Embryonic facial prominence (tissue), 1 donor: ENCODE measurements around the gene FARSB.
"Not testable (repeated sequence)": the region's sequence is repeated elsewhere in the genome, so short reads cannot be mapped to it uniquely, and the experiment has no call there.

Source experiments
- DNase-seq: peaks from one replicate; pipeline ENCODE4 v3.0.0-alpha.2; 2016; ENCODE audit errors: extremely low spot score

FARSB gene

DNA sequence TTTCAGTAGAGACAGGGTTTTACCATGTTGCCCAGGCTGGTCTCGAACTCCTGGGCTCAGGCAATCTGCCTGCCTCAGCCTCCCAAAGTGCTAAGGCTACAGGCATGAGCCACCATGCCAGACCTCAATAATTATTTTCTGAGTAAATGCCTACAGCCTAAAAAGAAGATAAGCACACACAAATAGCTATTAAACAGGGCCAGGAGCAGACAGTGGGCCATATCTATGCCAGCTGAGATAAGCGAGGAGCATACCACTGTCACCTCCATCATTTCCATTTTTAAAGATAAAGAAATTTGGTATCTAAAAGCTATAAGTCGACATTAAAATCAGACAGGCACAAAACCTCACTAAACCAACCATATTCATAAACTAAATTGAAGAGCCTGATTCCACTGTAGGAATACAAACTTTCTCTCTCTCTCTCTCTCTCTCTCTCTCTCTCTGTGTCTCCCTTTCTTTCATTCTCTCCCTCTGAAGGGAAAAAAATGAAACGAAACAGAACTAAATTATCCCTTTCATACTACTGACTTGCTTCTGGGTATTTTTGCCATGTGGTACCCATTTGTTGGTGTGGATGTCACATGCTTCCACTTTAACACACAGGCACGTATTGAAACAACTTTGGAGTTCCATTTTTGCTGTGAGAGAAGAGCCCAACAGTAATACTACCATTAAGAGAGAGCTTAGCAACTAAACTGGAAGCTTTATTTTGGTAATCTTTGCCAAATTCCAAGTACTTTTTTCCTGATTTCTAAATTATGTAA, 51.0 kb downstream of the FARSB start:
- no peak for DNase-seq

DNA sequence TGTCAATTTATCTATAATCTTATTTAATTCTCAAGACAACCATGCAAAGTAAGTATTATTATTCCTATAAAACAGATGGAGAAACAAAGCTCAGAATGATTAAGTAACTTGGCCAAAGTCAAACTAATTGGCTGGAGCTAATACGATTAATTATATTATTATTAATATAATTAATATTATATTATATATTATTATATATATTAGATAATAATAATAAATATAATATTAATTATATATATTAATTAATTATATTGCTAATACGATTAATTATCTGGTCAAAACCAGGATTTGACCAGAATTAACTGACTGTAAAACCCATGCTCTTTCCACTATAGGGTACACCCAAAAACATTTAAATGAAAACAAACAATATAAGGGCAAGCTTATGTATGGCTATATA, 52.4 kb downstream of the FARSB start:
- DNase-seq, result no peak

DNA sequence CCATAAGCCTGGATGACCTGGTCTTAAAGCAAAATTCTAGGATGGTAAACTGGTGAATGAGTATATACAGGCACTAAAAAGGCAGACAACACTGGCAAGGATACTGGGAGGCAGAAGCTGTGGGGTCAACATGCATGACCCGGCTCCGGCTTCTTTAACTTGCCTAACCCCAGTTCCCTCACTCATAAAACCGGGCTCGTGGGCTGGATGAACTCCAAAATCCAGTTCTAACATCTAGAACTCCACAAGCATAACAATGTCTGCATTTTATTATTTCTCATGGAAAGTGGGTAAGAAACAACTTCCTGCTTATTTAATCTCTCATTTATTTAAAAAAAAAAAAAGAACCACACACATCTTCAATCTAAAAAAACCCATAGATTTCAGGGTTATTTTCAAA, 57.3 kb downstream of the FARSB start:
- no peak for DNase-seq

DNA sequence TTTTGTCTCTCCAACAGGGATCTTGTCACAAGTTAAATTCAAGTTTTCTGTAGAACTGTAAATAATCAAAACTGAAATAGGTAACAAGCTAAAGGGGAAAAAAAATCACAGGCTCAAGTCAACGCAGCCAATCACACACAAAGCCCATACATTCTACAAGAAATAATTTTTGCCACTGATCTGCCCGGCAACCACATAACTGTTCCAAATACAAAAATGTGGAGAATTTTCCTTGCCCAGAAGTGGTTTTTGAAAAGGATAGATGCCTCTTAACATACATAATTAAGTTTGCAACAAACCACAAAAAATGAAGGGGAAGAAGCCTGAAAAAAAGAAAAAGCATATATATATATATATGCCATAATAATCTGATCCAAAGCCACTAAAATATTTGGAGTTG, 60.3 kb downstream of the FARSB start:
- DNase-seq, result no peak

DNA sequence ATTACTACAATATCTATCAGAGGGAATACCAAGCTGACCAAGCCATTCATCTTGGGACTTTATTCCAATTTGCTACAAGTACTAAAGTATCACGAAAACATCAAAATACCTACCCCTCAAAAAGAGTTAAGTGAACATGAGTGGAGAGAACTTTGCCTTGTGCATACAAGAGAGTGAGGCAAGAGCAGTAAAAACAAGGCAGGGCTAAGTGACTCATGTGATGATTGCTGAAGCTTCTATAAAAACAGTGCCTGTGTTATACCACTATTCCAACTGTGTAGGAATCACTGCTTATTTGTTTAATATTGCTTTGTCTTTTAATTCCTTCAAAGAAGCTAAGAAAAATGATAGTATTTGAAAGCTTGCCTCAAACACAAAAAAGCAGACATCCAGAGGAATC, 61.2 kb downstream of the FARSB start:
- no peak for DNase-seq

DNA sequence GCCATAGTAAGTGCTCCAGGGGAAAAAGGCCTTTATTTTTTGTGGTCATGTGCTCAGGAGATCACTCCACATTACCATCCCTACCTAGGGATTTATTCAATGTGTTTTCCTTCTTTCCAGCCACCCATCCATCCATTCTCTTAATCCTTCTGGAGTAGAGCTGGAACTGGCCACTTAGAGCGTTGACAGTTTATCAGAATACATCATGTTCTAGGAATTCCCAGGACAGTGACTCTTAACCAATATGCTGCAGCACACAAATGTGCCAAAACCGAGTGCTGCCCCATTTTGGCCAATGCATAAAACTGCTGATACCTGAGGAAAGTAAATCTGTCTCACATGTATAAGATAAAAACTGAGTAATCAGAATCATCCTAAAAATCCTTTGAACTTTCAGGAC, 63.7 kb downstream of the FARSB start:
- DNase-seq, result no peak

DNA sequence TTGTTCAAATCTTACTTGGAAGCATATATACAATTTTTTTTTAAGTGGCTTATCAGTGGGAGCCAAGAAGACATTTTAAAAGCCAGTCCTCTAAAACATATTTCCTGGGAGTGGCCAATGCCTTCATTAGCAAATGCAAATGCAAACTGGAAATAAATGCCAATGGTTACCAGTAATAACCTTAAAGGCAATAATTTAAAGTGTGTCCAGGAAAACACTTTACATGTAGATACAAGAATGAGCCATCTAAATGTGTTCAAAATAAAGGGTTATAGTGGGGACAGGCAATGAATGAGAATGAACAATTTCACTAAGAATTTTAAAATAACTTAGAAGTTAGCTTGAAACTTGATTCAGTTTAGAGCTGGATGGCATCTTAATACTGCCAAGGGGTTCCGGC, 64.2 kb downstream of the FARSB start:
- no peak for DNase-seq

DNA sequence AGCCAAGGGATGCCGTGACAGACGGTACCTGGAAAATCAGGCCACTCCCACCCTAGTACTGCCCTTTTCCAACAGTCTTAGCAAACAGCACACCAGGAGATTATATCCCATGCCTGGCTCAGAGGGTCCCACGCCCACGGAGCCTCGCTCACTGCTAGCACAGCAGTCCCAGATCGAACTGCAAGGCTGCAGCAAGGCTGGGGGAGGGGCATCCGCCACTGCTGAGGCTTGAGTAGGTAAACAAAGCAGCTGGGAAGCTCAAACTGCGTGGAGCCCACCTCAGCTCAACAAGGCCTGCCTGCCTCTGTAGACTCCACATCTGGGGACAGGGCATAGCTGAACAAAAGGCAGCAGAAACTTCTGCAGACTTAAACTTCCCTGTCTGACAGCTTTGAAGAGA, 71.3 kb downstream of the FARSB start:
- DNase-seq, result not testable (repeated sequence)

DNA sequence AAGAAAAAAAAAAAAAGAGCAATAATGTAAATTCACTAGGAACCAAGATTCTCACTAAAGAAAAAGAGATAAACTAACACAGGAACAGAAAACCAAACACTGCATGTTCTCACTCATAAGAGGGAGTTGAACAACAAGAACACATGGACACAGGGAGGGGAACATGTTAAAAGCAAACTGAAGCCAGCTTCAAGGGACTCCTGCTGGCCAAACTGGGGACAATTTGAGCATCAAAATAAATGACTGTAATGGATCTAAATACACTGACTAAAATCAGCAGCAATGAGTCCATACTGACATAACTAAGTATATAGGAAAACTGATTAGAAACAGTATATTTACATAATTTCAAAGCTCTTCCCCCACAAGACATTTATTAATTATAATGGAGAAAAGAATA, 73.0 kb downstream of the FARSB start:
- DNase-seq, result no peak

DNA sequence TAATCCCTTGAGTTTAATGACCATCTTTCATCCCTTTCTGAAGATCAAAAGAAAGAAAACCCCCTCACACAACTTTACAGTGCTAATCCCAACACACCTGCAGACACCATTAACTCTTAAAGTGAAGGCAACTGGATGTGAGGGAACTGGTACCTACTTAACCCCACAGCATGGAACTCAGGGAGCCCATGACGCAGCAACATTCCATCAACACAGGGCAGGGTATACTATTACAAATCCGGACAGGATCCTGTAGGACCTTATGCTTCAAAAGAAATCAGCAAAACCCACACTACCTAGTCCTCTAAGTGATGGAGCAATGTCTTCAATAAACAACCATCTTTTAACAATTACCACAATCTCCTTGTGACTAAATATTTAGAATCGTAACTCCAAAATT, 78.6 kb downstream of the FARSB start:
- DNase-seq, result no peak

DNA sequence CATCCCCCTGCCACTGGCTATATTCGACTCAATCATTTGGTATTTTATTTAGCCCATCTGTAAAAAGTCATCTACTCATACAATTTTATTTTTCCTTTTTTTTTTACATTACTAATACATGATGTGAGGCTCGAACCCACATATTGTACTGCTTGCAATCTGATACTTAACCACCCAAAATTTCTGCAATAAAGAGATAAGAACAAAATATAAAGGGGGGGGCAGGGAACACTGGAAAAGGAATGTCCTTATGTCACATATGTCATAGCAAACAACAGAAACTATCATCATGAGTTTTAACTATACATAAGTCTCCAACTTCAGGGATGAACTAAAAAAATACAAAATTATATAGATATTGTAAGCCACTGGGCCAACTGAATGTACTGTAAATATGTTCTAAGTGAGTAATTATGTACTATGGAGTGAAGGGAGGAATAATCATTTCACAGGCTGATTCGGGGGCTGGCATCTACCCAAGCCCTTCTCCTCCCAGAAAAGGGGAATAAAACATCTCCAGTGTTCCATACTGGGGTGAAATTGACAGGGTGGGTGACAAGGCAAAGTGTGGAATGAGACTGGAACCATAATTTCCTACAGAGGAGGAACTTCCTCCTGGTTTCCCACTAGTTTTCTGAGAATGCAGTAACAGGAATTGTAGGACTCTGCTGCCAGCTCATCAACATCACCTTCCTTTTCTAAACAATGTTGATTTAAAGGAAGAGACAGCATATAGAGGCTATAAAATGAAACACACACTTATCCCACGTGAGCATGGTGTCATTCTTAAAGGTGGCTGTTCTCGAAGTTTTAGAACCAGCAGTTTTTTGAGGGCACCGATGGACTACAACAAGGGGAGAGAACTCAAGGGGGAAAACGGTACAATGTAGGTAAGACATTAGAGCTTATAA, 79.5 kb downstream of the FARSB start:
- DNase-seq, result no peak

DNA sequence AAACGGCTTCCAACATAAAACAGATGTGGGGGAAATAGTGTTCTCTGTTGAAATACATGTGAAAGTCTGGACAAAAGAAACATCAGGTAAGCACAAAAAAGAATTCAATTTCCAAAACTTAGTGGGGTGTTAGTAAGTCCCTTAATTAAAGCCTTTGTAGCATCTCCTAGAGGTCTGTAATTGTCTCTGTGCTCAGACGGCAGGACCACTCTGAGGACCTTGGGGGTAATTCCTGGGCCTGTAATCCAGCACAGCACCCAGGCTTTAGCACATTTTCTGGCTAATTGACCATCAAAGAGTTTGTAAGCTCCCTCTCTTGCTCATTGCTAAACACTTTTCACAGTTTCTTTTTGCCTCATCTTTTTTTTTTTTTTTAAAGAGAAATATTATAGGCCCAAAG, 80.3 kb downstream of the FARSB start:
- no peak for DNase-seq

DNA sequence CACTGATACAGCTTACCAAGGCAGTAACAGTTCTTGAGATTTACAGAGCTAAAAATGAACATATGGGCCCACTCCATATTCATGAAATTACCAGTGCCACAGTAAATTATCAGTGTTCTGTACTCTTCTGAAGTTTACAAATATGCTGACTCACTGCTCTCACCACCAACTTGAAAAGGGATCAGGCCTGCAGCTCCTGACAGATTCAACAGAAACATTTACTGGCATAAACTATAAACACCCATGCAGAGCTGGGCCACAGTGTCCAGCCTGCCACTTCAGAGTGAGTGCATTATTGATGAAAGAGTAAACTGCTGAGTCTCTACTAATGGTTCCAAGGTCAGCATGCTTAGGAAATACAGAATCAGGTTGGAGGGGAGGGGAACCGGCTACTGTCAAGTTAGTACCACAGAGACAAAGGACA, 83.1 kb downstream of the FARSB start:
- DNase-seq, result no peak

DNA sequence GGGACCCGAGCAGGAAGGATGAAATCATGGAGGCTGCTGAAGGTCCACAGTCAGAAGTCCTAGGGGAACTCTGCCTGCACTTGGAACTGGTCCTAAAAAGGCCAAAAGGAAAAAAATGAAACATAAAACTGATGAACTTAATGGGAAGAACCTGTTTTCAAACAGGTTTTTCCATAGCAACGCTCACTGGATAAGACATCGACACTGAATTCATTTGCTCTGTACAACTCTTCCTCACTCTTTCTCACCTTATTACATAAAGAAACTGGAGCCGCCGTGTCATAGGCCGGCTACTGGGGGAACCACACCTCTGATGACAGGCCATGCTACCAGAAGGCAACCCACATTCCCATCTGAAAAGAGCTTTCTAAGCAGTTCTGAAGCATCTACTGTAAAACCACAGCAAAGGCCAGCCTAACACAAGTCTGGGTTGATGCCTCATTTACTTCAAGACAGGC, 83.6 kb downstream of the FARSB start:
- DNase-seq, result no peak

DNA sequence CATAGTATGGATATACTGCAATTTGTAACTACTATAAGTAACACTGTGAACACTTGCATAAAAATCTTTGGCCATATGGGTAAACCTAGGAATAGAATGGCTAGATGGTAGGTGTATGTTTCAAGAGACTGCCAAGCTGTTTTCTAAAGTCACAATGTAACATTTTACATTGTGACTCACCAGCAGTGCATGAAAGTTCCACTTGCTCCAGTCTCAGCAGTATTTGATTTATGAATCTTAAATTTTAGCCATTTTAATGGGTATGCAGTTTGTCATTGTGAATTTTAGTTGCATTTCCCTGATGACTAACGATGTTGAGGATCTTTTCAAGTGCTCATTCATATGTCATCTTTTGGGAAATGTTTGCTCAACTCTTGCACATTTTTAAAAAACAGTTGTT, 86.1 kb downstream of the FARSB start:
- DNase-seq, result no peak

DNA sequence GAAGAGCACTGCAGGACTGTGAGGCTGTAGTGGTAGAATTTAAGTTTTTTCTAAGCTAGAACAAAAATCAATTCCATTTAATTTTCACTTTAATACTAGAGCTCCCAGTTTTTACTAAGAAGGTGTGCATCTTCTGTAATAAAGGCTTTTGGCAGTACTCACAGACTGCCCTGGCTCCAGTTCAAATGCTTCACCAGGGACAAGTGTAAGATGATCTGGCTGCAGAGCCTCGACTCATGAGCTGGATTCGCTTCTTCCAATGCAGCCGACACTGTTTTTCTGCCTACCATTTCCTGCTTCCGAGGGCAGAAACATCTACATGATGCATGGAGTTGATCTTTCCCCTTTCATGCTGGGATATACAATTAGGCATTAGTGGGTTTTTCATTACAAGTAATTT, 87.0 kb downstream of the FARSB start:
- no peak for DNase-seq

DNA sequence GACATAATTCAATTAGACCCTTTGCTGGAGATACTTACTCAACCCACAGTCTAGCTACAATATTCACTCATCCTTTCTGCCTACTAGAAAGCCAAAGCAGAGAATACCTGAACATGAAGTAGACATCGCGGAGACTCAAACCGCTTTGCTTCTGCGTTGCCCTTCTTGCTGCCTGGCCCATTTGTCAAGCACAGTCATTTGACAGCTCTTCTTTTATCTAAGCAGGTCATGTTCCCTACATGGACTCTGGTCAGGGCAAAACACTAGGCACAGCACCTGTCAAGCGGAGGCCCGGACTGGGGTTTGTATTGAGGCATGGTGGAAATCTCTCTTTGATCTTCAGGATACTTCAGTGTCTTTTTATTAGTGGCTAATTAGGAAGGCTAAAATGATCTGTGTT, 89.7 kb downstream of the FARSB start:
- no peak for DNase-seq

DNA sequence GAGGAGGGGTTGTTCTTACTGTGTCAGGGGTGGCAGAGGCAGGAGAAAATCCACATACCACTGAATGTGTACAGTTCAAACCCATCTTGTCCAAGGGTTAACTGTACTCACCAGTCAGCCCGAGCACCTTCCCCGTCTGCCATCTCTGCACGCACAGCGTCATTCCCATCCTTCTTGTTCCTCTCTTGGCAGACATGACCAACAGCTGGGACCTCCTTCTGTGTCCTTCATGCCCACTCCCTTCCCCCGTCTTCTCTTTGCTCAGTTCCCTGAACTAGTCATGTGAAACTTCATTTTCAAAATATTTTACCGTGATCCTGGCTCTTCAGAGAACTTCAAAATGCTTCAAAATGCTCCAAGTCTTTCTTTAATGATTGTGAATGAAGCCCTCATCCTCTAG, 92.0 kb downstream of the FARSB start:
- no peak for DNase-seq

DNA sequence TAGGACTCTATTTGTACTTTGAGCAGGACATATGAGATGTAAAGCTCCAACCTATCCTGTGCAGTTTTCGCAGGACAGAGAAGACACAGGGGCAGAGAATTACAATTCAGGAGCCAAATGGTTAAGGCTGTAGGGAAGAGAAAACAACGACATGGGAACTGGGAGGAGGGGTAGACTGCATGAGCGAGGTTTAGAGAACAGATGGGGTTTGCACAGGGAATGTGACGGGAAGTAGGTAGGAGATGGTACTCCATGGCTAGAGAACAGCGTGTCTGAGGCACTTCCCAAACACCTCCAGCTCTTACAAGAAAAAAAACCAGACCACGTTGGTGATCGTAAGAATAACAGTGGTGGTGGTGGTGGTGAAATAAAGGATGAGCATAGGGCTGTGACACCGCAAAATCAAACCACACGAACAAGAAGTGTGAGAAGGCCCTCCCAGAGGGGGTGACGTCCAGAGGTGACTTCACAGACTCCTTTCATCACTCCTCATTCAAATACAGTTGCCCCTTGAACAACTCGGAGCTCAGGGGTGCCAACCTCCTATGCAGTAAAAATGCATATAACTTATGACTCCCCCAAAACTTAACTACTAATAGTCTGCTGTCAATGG, 92.7 kb downstream of the FARSB start:
- DNase-seq, result no peak

DNA sequence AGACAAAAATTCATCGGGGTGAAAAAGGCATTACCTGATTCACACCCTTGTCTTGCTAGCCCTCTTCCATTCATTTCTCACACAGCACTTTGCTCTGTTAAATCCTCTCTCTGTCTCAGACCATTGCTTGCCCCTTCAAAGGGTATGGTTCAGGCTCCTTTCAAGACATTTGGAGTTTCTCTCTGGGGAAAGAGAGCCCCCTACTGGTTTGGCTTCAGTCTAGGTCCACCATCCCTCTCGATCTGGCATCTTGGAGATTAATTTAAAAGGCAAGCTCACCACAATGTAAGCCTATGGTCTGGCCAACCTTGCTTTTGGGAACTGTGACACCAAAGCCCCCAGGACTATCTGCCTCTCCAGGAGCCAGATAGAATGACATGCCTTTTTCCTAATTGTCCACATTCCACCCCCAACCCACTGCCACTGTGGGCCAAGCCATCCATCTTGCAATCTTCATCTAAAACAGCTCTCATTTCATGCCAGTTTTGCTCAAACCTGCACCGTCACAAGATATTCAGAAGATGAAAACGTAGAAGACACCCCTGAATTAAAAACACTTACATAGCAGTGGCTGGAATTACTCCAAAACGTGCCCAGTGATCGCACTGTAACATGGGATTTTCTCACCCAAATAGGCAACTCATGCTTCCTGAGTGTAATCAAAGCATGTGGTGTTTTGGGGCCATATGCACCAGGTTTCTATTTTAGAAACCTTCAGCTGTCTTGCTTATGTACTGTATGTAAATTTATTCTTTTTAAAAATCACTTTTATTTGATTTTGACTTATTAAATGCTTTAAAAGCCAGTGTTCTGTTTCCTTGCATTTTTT, 93.9 kb downstream of the FARSB start:
- DNase-seq, result peak; percentile 41

DNA sequence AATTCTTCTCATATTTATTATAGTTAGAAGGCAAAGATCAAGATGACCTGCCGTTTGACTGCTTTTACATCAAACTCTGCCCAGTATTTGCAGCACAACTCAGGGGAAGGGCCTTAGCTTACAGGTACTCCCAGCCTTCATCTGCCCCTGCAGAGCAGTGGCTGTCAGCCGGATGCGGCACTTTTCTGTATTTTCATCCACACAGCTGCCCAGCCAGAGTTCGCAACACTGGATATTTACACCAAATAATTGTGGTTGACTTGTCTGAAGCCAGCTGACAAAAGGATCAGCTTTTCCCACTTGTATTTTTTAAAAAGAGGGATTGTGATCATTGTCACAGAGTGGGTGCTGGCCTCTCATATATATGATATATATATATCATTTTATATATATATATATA, 94.7 kb downstream of the FARSB start:
- DNase-seq, result no peak

DNA sequence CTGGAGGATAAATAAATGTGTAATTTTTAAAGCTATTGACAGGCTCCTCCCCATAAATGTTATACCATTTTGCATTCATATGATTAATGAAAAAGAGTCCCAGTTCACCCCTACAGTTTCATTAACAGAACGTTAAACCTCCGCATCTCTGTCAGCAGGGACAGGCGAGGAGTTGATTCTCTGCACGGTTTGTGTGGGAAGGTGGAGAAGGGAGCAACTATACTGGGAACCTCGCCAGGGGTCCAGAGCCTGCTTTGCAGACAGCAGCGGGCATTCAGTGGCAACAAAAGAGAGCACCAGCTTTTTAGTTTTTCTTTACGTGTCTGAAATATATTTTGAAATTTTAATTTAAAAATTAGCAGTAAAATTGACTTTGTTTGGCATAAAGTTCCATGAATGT, 101.4 kb downstream of the FARSB start:
- DNase-seq, result no peak
